HG02642 (cell line): ENCODE data around the gene SLC49A4.

Experiments used
- ATAC-seq: cut with Tn5 transposase; IDR thresholded peaks from one replicate; pipeline ENCODE4 v1.9.1; 2021; ENCODE audit warnings: mild to moderate bottlenecking; ENCODE audit not compliant: unreplicated experiment, poor library complexity

The SLC49A4 gene

DNA sequence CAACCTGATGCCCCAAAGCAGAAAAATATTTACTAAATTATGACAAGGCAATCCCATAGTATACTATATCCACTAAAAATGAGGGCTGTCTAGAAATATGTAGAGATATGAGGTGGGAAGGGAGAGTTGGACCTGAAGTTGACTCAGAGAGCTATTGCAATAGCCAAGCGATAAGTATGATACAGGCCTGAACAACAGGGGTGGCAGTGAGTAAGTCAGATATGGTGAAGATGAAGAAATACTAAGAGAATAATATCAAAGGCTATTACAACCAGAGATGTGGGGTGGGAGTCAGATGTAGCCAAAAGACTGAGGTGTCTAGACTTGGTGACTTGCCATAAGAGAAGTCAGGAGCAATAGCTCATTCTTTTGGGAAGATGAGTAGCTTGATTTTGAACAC, 10.4 kb upstream of the SLC49A4 start:
- ATAC-seq, result no peak

DNA sequence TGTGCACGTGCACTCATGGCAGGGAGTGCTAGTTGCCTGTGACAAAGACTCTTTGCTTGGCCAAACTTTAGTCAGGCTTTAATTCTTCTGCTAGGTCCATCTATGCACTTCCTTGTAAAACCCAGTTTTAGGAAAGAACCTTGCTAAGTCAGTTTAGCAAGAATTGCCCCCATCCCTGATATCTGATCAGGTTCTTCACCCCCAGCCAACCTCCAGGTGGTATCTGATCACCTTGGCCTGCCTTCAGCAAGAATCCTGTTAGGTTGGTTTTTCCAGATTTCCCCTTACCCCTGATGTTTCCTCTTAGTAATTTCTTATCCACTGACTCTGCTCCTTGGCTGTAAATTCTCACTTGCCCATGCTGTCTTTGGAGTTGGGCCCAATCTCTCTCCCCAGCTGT, 9.6 kb upstream of the SLC49A4 start:
- no peak for ATAC-seq

DNA sequence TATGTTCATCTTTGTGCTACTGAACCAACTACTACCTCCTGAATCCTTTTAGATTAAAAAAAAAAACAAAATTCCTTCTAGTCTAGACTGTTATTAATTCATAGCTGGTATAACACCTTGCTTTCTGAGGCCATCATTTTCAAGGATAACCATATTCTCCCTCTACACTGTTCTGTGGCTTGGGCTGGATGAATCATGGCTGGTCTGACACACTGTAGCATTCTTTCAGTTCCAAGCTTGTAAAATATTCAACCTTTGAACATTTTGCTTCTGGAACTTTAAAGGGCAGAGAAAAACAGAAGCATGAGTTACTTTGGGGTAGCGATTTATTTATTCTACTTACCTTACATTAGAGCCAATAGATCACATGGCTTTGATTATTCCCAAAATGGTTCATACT, 8.8 kb upstream of the SLC49A4 start:
- no peak for ATAC-seq

DNA sequence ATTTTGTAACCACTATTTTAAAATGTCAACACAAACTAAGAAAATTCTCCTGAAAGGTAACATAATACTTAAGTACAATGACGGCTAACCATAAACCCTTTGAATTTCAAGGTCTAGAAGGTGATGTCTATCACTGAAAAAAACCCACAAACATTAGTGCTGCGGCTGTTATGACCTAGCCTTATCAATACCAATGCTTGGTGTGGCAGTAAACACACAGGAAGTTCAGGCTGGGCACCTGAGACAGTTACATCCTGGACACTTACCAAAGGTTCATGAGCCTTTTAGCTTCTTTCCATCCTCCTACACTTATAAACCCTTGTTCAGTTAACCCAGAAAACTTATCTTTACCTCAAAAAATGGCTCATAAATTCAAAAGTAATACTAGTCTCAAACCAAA, 7.0 kb upstream of the SLC49A4 start:
- no peak for ATAC-seq

DNA sequence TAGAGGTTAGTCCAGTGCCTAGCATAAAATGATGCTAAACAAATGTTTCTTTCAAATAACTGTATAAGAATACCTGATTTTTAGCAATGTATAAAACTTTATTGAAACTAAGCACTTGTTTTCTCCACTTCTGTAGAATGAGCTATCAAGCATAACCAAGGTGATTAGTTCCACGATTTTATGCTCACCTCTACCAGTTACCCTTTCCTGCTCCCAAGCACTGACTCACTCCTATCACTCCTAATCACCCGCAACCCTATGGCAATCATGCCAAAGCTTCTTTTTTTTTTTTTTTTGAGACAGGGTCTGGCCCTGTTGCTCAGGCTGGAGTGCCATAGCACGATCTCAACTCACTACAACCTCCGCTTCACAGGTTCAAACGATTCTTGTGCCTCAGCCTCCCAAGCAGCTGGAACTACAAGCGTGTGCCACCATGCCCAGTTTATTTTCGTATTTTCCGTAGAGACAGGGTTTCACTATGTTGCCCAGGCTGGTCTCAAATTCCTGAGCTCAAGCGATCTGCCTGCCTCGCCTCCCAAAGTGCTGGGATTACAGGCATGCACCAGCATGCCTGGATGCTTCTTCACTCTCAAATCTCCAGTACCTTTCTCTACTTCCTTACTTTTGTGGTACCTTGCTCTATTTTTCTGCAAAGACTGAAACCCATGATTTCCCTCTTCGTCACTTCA, 5.1 kb upstream of the SLC49A4 start:
- no peak for ATAC-seq

DNA sequence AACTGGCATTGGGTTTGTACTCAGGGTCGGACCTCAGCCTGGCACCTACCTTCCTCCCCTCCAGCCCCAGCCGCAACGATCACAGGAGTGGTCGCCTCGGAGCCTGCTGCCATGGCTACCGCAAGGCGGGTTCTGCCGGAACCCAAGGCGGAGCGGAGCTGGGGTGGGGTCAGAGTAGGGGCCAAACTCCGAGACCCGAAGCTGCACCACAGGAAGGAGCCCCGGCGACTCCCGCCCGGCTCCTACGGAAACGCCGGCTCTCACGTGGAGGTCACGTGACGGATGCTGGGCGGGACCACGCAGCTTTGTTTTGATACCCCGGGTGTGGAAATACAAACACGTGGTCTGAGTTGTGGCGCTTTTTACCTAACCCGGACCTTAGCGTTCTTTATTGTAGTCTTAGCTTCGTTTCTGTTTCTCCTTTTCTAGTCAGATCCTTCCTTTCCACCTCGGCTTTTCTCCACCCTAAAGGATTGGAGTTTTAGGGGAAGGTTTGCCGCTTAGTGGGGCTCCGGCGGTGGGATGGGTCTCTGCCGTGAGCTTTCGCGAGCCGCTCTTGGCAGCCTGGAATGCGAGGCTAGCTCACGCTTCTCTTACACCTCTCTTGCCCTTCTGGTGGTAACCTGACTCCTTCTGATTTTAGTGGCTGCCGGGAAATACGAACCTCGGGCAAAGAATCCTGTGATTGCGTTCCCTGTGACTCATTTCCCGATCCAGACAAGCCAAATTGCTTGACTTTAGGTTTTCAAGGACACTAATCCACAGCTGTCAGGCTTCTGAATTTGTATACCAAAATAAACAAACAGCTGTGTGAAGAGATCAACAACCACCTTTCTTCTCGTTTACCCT, 1.1 kb upstream of the SLC49A4 start, which contains the start of gene HSPBAP1:
Gene HSPBAP1 (minus strand): TSS at position 264 of the 849 bp plus-strand sequence. CDS start 151 bp downstream, at position 113.
- ATAC-seq, result peak; percentile 64

- ATAC-seq, result no peak
These were observed 438 bp upstream of the SLC49A4 start for GRCh38 chr3:122794483-122794778.

GRCh38 chr3:122795674-122796195, 866 bp downstream of the SLC49A4 start:
- ATAC-seq, result no peak

- ATAC-seq, result no peak
These were observed 2.4 kb downstream of the SLC49A4 start for GRCh38 chr3:122797291-122797690.

DNA sequence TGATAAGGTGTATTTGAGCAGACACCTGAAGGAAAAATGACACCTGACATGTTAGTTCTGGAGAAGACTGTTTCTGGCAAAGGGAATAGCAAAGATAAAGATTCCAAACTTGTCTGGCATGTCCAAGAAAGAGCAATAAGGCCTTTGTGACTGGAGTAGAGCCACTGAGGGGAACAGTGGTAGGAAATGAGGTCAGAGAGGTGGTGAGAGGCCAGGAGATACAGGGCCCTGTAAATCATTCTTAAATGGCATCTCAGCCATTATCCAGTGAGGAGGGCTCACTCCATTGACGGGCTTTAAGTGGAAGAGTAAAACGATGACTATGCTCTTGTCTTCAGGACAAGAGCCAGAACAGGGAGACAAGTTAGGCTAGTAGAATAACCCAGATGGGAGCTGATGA, 4.5 kb downstream of the SLC49A4 start:
- no peak for ATAC-seq

DNA sequence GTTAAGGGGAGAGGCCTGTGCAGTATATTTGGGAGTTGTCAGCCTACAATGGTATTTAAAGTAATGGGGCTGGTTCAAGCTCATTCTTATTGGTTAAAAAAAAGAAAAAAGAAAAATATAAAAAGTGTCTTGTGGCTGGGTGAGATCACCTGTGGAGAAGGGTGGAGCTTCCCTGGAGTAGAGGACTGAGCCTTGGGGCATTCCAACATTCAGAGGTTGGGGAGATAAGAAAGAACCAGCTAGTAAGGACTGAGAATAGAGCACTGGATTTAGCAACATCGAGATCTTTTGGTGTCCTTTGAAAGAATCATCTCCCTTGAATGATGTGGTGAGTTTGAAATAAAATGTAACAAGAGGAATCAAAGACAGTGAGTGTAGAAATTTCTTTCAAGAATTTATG, 5.2 kb downstream of the SLC49A4 start:
- no peak for ATAC-seq

- no peak for ATAC-seq
These were observed 5.9 kb downstream of the SLC49A4 start for GRCh38 chr3:122800706-122801237.

- ATAC-seq, result no peak
These were observed 7.5 kb downstream of the SLC49A4 start for GRCh38 chr3:122802323-122802722.

DNA sequence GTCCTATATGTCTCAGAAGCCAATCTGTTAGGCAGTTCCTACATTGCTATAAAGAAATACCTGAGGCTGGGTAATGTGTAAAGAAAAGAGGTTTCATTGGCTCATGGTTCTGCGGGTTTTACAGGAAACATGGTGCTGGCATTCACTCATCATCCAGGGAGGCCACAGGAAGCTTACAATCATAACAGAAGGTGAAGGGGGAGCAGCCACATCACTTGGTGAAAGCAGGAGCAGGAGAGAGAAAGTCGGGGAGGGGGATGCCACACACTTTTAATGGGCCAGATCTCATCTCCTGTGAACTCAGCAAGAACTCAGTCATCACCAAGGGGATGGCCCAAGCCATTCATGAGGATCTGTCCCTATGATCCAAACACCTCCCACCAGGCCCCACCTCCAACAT, 9.1 kb downstream of the SLC49A4 start:
- no peak for ATAC-seq

- no peak for ATAC-seq
These were observed 15.9 kb downstream of the SLC49A4 start for GRCh38 chr3:122810734-122811133.

DNA sequence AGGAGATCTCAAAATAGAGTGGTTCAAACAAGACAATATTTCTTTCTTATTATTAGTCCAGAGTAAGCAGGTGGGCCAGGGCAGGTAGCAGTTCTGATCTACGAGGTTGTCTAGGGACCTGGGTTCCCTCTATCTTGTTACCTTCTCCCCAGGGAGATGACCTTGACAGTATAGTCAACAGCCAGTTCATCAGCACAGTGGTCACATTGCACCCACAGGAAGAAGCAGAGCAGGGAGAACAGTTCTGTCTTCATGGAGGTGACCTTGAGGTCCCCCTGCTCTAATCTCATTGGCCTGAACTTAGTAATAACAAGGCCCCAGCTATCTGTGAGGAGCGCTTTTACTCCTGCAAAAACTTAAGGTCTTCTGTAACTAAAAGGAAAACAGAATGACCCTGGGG, 21.7 kb downstream of the SLC49A4 start:
- no peak for ATAC-seq

- no peak for ATAC-seq
These were observed 29.9 kb downstream of the SLC49A4 start for GRCh38 chr3:122824465-122825381.

DNA sequence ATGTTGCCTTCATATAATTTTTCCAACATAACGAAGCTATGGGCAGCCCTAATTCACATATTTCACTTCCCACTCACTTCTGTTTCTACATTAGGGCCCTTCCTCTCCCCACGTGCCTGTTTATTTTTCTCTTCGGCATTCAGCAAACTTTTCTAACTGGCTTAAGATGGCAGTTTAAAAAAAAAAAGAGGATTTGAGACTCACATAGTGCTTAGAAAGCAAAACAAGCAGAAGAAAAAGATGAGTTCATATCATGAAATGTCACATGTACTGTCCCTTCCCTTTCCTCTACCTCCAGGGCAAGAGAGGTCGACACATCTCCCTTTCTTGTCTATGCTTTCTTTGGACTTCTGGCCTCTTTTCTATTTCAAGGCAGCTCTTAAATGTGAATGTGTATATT, 30.6 kb downstream of the SLC49A4 start:
- no peak for ATAC-seq

- no peak for ATAC-seq
These were observed 31.4 kb downstream of the SLC49A4 start for GRCh38 chr3:122826278-122826677.

- no peak for ATAC-seq
These were observed 33.4 kb downstream of the SLC49A4 start for GRCh38 chr3:122828281-122828680.
